Stimulated activated CD4-positive, alpha-beta T cell treated with anti-CD3 and anti-CD28 coated beads, Interleukin-2, amount 100 ng/mL, for 4 hours (primary cell): ENCODE measurements around the gene EHD4.

ENCODE experiments used
- DNase-seq: peaks from one replicate; pipeline ENCODE4 v3.0.0-alpha.2; 2020; ENCODE audit warnings: low read depth

The EHD4 gene

GRCh38 chr15:41980654-41981323, 8.4 kb upstream of the EHD4 start:
- DNase-seq: no peak

DNA sequence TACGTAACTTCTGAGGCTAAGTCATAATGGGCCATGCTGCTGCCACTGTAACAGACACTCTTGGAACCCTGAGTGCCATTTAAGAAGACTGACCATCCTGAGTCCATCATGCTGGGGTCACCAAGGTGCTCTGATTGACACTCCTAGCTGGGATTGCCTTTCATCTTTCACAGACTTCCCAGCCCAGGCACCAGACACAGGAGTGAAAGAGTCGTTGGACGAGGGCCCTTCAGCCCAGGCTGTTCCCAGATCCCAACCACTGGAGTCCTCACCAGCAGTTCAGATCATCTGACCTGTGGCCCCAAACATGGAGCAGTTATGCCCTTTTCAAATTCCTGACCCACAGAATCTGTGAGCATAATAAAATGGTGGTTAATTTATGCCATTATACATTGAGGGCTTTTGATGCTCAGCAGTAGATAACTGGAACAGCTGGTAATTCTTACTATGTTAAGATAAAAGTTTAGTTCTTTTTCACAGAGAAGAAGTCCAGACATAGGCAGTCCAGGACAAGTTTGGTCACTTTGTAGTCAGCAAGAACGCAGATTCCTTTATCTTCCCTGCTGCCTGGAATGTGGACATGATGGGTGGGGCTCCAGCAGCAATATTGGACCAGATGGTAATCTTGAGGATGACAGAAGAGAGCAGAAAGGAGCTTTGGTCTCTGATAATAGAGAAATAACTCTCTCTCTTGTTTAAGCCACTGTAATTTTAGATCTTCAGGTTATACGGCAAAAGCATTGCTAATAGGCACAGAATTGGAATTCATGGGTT, 7.3 kb upstream of the EHD4 start:
- no peak for DNase-seq

DNA sequence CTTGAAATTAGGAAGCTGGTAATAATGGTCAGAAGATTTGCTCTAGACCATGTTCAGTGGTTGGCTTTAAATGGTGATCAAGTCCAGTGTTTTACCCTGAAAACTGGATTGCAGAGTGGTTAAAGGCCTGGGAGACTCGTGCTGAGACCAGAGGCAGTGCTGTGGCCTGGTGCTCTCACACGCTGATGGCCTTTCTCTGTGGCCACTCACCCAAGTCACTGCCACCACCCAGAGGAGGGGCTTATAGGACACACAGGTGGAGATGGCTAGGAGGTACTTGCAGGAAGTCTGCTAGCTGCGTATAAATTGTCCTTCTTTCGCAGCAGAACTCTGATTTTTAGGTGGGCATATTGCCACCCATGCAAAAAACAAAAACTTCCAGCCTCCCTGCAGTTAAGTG, 6.2 kb upstream of the EHD4 start:
- no peak for DNase-seq

DNA sequence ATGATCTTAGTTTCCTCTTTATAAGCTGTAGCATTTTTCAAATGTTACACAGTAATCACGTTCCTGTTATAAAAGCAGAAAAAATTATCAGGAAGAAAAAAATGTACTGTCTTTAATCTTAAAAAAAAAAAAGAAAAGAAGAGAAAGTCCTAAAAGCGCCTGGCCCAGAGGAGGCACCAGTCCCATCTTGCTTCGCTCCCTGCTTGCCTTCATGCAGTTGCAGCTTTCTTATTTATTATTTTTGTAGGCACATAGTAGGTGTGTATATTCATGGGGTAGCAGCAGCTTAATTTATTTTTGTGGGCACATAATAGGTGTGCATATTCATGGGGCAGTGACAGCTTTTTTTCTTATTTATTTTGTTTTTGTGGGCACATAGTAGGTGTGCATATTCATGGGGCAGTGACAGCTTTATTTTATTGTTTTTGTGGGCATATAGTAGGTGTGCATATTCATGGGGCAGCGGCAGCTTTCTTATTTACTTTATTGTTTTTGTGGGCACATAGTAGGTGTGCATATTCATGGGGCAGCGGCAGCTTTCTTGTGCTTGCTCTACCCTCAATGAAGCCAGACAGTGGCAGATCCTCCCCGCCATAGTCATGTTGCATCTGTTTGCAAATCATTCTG, 5.5 kb upstream of the EHD4 start:
- DNase-seq: no peak

- DNase-seq: no peak
Observed at GRCh38 chr15:41975669-41976068, 3.3 kb upstream of the EHD4 start.

DNA sequence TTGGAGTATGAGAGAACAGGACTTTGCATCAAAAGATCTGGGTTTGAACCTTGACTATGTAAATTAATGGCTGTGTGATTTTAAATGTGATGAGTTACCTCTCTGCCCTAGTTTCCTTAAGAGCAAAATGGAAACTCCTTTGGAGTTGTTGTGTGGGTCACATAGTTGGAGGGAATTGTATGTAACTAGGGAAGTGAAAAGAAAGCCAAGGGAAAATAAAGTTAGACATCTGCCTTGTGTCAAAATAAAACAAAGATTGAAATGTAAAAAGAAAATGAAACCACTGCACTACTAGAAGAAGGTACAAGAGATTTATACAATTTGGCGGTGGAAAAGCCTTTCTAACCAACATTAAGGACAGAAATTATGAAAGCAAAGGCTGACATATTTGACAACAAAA, 1.7 kb upstream of the EHD4 start:
- DNase-seq: no peak

DNA sequence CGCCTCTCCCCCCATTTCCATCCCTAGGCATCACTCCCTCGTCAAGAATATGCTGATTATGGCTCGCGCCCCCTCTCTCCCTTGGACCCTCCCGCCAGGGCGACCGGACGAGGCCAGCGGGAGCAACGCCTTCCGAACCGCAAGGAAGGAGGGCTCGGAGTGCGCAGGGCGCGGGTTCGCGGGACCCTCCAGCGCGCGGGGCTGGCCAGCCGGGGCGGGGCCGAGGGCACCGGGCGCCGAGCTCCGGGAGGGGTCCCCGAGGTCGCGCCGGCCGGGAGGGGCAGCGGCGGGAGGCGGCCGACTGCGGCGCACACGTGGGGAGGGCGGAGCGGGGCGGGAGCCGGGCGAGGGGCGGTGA, 483 bp downstream of the EHD4 start:
- DNase-seq: peak; percentile 3

- peak; percentile 78 for DNase-seq
Observed at GRCh38 chr15:41971089-41971894, 1.1 kb downstream of the EHD4 start.

DNA sequence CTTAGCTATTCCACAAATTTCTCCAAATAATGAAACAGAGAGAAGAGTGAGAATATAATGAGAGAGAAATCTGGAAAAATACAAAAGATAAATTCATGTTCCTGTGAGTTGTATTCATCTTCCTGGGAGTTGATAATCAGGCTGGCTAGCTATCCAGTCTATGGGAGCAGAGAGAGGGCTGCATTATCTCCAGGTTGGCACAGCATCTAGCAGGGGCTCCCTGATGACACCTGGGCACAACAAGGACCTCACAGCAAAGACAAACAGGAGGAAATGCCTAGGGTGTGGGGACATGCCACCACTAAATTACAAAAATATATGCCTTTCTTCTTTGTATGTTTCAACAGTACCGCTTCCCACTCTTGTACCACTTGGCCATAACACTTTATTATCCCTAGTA, 1.9 kb downstream of the EHD4 start:
- DNase-seq: no peak

DNA sequence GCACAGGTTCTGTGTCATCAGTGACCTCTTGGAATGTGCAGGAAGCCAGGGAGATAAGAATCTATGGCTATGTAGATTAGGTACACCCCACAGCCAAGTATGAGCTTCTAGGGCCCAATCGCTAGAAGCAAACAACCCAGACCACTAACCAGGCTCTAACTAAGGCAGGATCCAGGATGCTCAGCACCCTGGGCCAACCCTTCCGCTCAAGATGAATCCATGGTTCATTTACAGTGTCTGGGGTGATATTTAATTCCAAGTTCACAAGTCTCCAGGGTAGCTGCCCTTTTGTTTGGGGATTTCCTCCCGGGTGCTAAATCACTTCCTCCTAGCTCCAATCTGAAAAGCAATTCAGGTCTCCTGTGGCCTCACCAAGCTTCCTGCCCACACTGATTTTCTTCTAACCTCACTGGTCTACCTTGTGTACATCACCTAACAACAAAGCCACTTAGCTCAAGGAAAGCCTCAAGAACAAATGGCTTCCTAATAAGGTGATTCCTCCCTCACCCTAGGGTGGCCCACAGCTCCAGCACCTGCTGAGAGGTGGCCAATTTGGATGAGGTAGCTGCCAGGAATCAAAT, 2.4 kb downstream of the EHD4 start:
- peak; percentile 7 for DNase-seq

GRCh38 chr15:41968701-41969100, 3.7 kb downstream of the EHD4 start:
- DNase-seq: no peak

DNA sequence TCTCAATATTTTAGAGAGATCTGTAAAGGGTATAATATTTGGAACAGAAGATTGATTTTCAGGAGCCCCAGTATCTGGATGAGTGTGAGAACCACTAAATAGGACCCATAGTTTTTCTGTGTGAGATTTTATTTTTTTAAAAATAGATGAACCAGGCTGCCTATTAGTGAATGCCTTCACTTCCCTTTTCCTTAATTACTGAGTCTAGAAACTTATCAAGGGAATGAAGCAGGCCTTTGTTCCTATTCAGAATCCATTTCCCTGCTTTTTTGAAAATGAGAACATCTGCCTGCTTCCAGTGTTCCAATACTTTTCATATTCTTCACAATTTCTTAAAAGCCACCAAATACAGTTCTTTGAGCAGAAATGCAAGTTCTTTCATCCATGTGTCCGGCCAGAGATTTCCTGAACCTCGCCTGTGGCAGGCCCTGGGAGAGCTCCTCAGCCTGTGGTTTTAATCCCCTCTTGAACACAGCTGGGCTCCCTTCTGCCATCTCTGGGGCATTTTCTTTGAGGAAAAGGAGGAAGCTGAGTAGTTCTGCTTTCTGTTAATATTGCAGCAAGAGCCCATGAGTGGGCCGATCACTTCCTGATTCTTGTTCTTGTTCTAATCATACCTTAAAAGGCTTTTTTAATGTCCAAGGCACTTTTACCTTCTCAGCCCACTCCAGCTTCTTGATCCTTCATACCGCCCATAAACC, 4.7 kb downstream of the EHD4 start:
- DNase-seq: no peak

GRCh38 chr15:41966920-41967465, 5.4 kb downstream of the EHD4 start:
- no peak for DNase-seq

GRCh38 chr15:41966414-41966812, 5.9 kb downstream of the EHD4 start:
- no peak for DNase-seq

DNA sequence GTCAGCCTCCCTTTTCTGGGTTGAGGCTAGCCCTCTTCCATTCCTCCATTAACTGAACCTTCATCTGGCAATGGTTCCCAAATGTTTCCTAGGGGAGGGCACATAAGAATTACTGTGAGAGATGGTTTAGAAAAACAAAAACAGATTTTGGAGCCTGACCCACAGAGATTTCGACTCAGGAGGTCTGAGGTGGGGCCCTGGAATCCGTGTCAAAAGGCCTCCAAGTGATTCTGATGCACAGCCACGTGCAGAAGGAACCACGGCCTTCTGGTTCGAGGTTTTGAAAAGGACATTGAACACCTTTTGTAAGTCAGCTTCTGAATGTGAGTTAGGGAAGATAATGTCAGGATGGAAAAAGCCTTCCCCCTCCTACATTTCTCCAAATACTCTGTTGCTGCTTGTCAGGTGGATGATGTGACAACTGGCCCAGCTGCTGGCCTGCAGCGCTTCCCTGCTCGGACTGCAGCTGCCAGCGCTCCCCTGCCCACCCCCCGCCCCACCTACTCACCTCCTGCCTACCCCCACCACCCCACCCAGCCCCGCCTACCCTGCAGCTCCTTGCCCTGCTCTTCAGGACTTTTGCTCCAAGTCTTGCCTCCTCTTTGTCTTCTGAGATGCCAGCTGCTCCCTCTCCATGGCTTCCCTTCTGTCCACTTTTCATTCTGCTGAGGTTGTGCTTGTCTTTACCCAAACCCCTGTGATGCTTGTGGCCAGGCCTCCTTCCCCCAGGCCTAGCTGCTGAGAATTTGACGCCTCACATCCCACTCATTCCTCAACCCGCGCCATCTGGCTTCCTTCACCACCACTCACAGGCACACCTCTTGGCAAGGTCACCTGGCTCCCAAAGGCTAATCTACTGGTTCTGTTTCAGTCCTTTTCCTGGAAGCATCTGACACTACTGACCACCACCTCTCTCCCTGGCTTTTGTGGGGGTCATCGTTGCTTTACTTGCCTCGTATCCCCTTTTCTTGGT, 6.6 kb downstream of the EHD4 start:
- DNase-seq: no peak

- DNase-seq: no peak
Observed at GRCh38 chr15:41961595-41962202, 10.7 kb downstream of the EHD4 start.

- no peak for DNase-seq
Observed at GRCh38 chr15:41961001-41961518, 11.3 kb downstream of the EHD4 start.

- no peak for DNase-seq
Observed at GRCh38 chr15:41958002-41958420, 14.3 kb downstream of the EHD4 start.
